Inferior parietal cortex (tissue), 1 donor: ENCODE results near the gene GTPBP8.

ENCODE experiments used
- DNase-seq: peaks from one replicate; pipeline ENCODE4 v3.0.0-alpha.2; 2016; ENCODE audit errors: extremely low spot score

The GTPBP8 gene

GRCh38 chr3:112990672-112991602 lies at the start of gene GTPBP8:
GTPBP8 (plus strand) TSS chr3:112990984; CDS start chr3:112991000, 16 bp downstream.
- peak; percentile 94 for DNase-seq

- DNase-seq, result no peak
Measured at GRCh38 chr3:112948346-112948838, 42.4 kb upstream of the GTPBP8 start.

- no peak for DNase-seq
Measured at GRCh38 chr3:112956351-112956750, 34.4 kb upstream of the GTPBP8 start.

- DNase-seq, result no peak
Measured at GRCh38 chr3:112958811-112959560, 31.8 kb upstream of the GTPBP8 start.

- DNase-seq, result no peak
Measured at GRCh38 chr3:112963683-112964082, 27.1 kb upstream of the GTPBP8 start.

- DNase-seq, result no peak
Measured at GRCh38 chr3:112965656-112966055, 25.1 kb upstream of the GTPBP8 start.

- no peak for DNase-seq
Measured at GRCh38 chr3:112966633-112967032, 24.2 kb upstream of the GTPBP8 start.

- no peak for DNase-seq
Measured at GRCh38 chr3:112967425-112967824, 23.4 kb upstream of the GTPBP8 start.

- no peak for DNase-seq
Measured at GRCh38 chr3:112967828-112968227, 23.0 kb upstream of the GTPBP8 start.

GRCh38 chr3:112972158-112972557 lies 18.6 kb upstream of the GTPBP8 start:
- DNase-seq, result no peak

GRCh38 chr3:112973325-112974177 lies 17.2 kb upstream of the GTPBP8 start:
- DNase-seq, result no peak

- DNase-seq, result no peak
Measured at GRCh38 chr3:112974178-112974517, 16.6 kb upstream of the GTPBP8 start.

- DNase-seq, result no peak
Measured at GRCh38 chr3:112974894-112975293, 15.9 kb upstream of the GTPBP8 start, which contains the start of gene CD200R1. CD200R1 (minus strand) TSS chr3:112975103; CDS start chr3:112974857, 246 bp downstream.

GRCh38 chr3:112976001-112976400 lies 14.8 kb upstream of the GTPBP8 start:
- DNase-seq, result no peak

GRCh38 chr3:112976953-112977352 lies 13.8 kb upstream of the GTPBP8 start:
- DNase-seq, result no peak

- DNase-seq, result peak; percentile 76
Measured at GRCh38 chr3:112979244-112979832, 11.4 kb upstream of the GTPBP8 start.

GRCh38 chr3:112980080-112980479 lies 10.7 kb upstream of the GTPBP8 start:
- DNase-seq, result no peak

- DNase-seq, result no peak
Measured at GRCh38 chr3:112982710-112983109, 8.1 kb upstream of the GTPBP8 start.

GRCh38 chr3:112984485-112984884 lies 6.3 kb upstream of the GTPBP8 start:
- DNase-seq, result no peak

GRCh38 chr3:112987710-112988334 lies 3.0 kb upstream of the GTPBP8 start:
- no peak for DNase-seq

- no peak for DNase-seq
Measured at GRCh38 chr3:112995800-112996199, 5.0 kb downstream of the GTPBP8 start.
